ENCODE results near the gene FAAP24. TPM values are rescaled to one million over a fixed set of nuclear protein-coding genes. Genes with fewer than 3 reads are reported as not detected.
"Not testable (repeated sequence)": the region's sequence is repeated elsewhere in the genome, so short reads cannot be mapped to it uniquely, and the experiment has no call there.

FAAP24 gene
- total and polyA plus RNA-seq, 2 experiments from 2014 or later, result 1.5 to 4.5 TPM

DNA sequence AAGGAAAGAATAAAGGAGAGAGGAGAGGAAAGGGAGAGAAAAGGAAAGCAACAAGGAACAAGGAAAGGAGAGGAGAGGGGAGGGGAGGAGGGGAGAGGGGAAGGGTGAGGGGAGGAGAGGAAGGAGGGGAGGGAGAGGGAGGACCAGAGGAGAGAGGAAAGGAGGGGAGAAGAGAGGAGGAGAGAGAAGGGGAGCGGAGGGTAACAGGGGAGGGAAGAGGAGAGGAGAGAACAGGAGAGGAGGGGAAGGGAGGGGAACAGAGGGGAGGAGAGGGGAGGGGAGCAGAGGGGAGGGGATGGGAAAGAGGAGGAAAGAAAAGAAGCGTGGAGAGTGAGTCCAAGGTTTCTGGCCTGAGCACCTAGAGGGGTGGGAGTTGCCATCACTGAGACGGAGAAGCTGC is 26.7 kb downstream of the FAAP24 start:
- Histone ChIP-seq H3K4me1 (ENCODE audit: insufficient read depth) (peaks cover 2% of the 10 kb centered on the region), H2AFZ (no peak overlapping the region), H3K4me3 (no peak overlapping the region), H3K9me3 (ENCODE audit: low read depth) (no peaks in the 10 kb centered on the region), H3K27ac (no peak overlapping the region), H3K9me2 (replicated peaks; ENCODE audit: insufficient read depth) (no peaks in the 10 kb centered on the region), H4K20me1 (ENCODE audit: insufficient read depth, poor library complexity, severe bottlenecking) (no peaks in the 10 kb centered on the region), H3K36me3 (replicated peaks; ENCODE audit: insufficient read depth, low read depth) (no peaks in the 10 kb centered on the region), H3K4me2 (no peak overlapping the region), H3K27me3 (no peaks in the 10 kb centered on the region), H3K79me2 (no peaks in the 10 kb centered on the region)
- no peak for DNase-seq (ENCODE audit: low spot score)
- TF ChIP-seq EZH2phosphoT487 (IDR thresholded peaks at IDR 0.05; ENCODE audit: low read depth, severe bottlenecking, unreplicated experiment), result no peak
- TF ChIP-seq, protein P1, sequence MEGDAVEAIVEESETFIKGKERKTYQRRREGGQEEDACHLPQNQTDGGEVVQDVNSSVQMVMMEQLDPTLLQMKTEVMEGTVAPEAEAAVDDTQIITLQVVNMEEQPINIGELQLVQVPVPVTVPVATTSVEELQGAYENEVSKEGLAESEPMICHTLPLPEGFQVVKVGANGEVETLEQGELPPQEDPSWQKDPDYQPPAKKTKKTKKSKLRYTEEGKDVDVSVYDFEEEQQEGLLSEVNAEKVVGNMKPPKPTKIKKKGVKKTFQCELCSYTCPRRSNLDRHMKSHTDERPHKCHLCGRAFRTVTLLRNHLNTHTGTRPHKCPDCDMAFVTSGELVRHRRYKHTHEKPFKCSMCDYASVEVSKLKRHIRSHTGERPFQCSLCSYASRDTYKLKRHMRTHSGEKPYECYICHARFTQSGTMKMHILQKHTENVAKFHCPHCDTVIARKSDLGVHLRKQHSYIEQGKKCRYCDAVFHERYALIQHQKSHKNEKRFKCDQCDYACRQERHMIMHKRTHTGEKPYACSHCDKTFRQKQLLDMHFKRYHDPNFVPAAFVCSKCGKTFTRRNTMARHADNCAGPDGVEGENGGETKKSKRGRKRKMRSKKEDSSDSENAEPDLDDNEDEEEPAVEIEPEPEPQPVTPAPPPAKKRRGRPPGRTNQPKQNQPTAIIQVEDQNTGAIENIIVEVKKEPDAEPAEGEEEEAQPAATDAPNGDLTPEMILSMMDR (IDR thresholded peaks at IDR 0.05; ENCODE audit: poor library complexity), result no peak
- TF ChIP-seq EZH2 (IDR thresholded peaks at IDR 0.05; ENCODE audit: borderline replicate concordance), result no peak
- 63% methylated on average over 2 of the region's 3 CpGs for WGBS (ENCODE audit: low lambda C conversion rate, missing lambda C conversion rate)

DNA sequence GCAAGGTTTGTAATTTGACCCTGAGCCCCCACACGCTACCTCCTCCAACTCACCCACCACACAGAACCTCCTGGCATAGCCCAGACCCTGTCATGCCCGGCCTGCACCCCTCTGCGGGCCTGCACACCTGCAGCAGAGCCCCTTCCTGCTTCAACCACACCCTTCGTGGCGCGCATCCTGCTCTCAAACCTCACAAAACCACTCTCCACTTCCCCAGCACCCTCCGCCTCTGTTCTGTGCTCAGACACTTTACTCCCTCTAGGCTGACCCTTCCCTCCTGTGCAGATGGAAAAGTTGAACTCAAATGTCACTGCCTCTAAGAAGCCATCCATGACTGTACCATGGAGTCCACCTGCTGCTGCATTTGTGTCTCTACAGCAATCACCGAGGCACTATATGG is 28.5 kb downstream of the FAAP24 start:
- no peak for DNase-seq (ENCODE audit: low spot score)
- TF ChIP-seq EZH2 (IDR thresholded peaks at IDR 0.05; ENCODE audit: borderline replicate concordance) (no peak), EZH2phosphoT487 (IDR thresholded peaks at IDR 0.05; ENCODE audit: low read depth, severe bottlenecking, unreplicated experiment) (no peak)
- TF ChIP-seq, protein P1 (IDR thresholded peaks at IDR 0.05; ENCODE audit: poor library complexity), result no peak
- Histone ChIP-seq H3K4me2 (no peak overlapping the region), H3K79me2 (no peaks in the 10 kb centered on the region), H3K36me3 (replicated peaks; ENCODE audit: insufficient read depth, low read depth) (no peaks in the 10 kb centered on the region), H3K9me3 (ENCODE audit: low read depth) (no peaks in the 10 kb centered on the region), H3K4me1 (ENCODE audit: insufficient read depth) (peaks cover 2% of the 10 kb centered on the region), H2AFZ (no peak overlapping the region), H4K20me1 (ENCODE audit: insufficient read depth, poor library complexity, severe bottlenecking) (no peaks in the 10 kb centered on the region), H3K27me3 (no peaks in the 10 kb centered on the region), H3K4me3 (no peak overlapping the region), H3K27ac (no peak overlapping the region), H3K9me2 (replicated peaks; ENCODE audit: insufficient read depth) (no peaks in the 10 kb centered on the region)
- 88% methylated on average over 8 of the region's 8 CpGs for WGBS (ENCODE audit: low lambda C conversion rate, missing lambda C conversion rate)

DNA sequence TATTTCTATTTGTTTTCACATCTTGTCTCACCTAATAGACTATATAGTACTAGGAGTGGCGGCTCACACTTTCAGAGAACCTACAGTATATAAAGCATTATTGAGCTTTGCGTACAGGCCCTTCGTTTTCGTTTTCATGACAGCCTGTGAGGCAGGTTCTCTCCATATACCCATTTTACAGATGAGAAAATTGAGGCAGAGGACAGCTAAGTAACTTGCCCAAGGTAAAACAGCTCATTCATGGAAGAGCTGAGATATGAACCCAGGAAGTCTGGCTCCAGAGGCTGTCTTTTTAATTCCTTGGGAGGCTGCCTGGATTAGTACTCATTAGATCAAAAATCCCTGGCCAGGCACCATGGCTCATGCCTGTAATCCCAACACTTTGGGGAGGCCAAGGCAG is 28.9 kb downstream of the FAAP24 start:
- 98% methylated on average over 4 of the region's 4 CpGs for WGBS (ENCODE audit: low lambda C conversion rate, missing lambda C conversion rate)
- no peak overlapping the region for H3K4me2 ChIP-seq
- no peak overlapping the region for H3K27ac ChIP-seq
- no peaks in the 10 kb centered on the region for H3K9me2 ChIP-seq (replicated peaks; ENCODE audit: insufficient read depth)
- peaks cover 2% of the 10 kb centered on the region for H3K4me1 ChIP-seq (ENCODE audit: insufficient read depth)
- no peak overlapping the region for H3K4me3 ChIP-seq
- no peaks in the 10 kb centered on the region for H3K79me2 ChIP-seq
- DNase-seq (ENCODE audit: low spot score), result no peak
- H3K27me3 ChIP-seq, result no peaks in the 10 kb centered on the region
- no peaks in the 10 kb centered on the region for H3K9me3 ChIP-seq (ENCODE audit: low read depth)
- no peaks in the 10 kb centered on the region for H4K20me1 ChIP-seq (ENCODE audit: insufficient read depth, poor library complexity, severe bottlenecking)
- no peak overlapping the region for H2AFZ ChIP-seq
- no peaks in the 10 kb centered on the region for H3K36me3 ChIP-seq (replicated peaks; ENCODE audit: insufficient read depth, low read depth)
- TF ChIP-seq, protein P1 (IDR thresholded peaks at IDR 0.05; ENCODE audit: poor library complexity), result no peak
- no peak for TF ChIP-seq EZH2phosphoT487 (IDR thresholded peaks at IDR 0.05; ENCODE audit: low read depth, severe bottlenecking, unreplicated experiment)
- no peak for TF ChIP-seq EZH2 (IDR thresholded peaks at IDR 0.05; ENCODE audit: borderline replicate concordance)

DNA sequence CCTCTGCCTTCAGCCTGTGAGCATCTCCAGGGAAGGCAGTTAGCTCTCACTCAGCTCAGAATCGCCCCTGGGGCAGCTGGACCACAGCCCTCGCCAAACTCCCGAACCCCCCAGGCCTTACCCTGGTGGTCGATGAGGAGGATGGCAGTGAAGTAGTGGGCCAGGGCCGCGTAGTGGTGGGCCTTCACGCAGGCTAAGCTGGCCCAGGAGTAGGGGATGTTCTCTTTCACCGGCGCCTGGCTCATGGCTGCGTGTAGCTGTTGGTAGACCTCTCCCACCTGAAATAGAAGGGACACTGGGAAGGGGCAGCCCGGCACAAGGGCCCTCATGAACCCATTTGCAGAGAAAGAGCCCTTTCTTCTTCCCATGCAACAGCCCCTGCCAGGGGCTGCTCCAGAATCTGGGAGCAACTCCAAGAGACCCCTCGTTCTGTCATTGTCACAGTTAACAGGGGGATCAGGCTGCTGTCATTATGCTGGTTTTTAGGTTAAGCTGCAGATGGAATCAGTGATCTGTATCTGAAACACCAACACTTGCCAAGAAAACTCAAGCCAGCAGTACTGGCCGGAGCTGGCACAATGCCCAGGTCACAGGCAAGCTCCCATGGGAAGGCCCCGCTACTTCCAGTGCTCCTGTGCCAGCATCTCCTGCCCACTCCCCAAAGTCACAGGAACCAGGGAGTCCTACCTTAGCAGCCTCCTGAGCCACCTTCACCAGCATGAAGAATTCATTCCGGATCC is 30.3 kb downstream of the FAAP24 start:
- not testable (repeated sequence) for H3K36me3 ChIP-seq (replicated peaks; ENCODE audit: insufficient read depth, low read depth); H3K9me3 ChIP-seq (ENCODE audit: low read depth); H2AFZ ChIP-seq; H3K79me2 ChIP-seq; H4K20me1 ChIP-seq (ENCODE audit: insufficient read depth, poor library complexity, severe bottlenecking); H3K4me1 ChIP-seq (ENCODE audit: insufficient read depth); H3K4me2 ChIP-seq; DNase-seq (ENCODE audit: low spot score); H3K9me2 ChIP-seq (replicated peaks; ENCODE audit: insufficient read depth); H3K4me3 ChIP-seq; H3K27ac ChIP-seq; H3K27me3 ChIP-seq
- WGBS (ENCODE audit: low lambda C conversion rate, missing lambda C conversion rate), result 84% methylated on average over 15 of the region's 15 CpGs

DNA sequence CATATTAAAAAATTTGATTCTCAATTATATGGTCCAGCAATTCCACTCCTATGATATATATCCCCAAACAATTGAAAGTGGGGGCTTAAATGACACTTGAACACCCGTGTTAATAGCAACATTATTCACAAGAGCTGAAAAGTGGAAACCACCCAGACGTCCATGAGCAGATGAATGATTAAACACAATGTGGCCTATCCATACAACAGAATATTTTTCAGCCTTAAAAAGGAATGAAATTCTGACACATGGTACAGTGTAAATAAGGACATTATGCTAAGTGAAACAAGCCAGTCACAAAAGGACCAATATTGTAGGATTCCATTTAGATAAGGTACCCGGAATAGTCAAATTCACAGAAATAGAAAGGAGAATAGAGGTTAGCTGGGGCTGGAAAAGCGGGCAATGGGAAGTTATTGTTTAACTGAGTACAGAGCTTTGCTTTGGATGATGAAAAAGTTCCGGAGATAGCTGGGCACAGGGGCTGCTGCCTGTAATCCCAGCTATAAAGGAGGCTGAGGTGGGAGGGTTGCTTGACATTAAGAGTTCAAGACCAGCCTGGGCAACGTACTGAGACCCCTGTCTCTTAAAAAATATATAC is 31.5 kb downstream of the FAAP24 start:
- H3K36me3 ChIP-seq (replicated peaks; ENCODE audit: insufficient read depth, low read depth); H2AFZ ChIP-seq; H4K20me1 ChIP-seq (ENCODE audit: insufficient read depth, poor library complexity, severe bottlenecking); H3K4me1 ChIP-seq (ENCODE audit: insufficient read depth); H3K4me3 ChIP-seq; H3K4me2 ChIP-seq; H3K9me2 ChIP-seq (replicated peaks; ENCODE audit: insufficient read depth); H3K79me2 ChIP-seq; H3K27ac ChIP-seq; H3K27me3 ChIP-seq; H3K9me3 ChIP-seq (ENCODE audit: low read depth): not testable (repeated sequence)
- peak; percentile 26 for DNase-seq (ENCODE audit: low spot score)
- 70% methylated on average over 6 of the region's 6 CpGs for WGBS (ENCODE audit: low lambda C conversion rate, missing lambda C conversion rate)

All from hepatocyte (in vitro differentiated cells).